Measurements from ENCODE around the gene KRT34.

KRT34 gene

GRCh38 chr17:41417127-41417526 is 35.0 kb upstream of the KRT34 start:
- Histone ChIP-seq H3K27ac (ENCODE audit: low read depth, low read length) (no peak overlapping the region), H3K36me3 (ENCODE audit: control insufficient read depth, insufficient read depth, low read length) (no peaks in the 10 kb centered on the region), H3K4me3 (ENCODE audit: low read length) (no peak overlapping the region), H3K9ac (ENCODE audit: low read length) (no peak overlapping the region), H3K27me3 (ENCODE audit: control insufficient read depth, insufficient read depth, low read length) (no peaks in the 10 kb centered on the region), H3K4me1 (ENCODE audit: control insufficient read depth, insufficient read depth, low read length) (peaks cover 8% of the 10 kb centered on the region)

- no peak overlapping the region for H3K27ac ChIP-seq (ENCODE audit: low read depth, low read length)
- H3K36me3 ChIP-seq (ENCODE audit: control insufficient read depth, insufficient read depth, low read length), result no peaks in the 10 kb centered on the region
- peaks cover 2% of the 10 kb centered on the region for H3K4me1 ChIP-seq (ENCODE audit: control insufficient read depth, insufficient read depth, low read length)
- no peaks in the 10 kb centered on the region for H3K27me3 ChIP-seq (ENCODE audit: control insufficient read depth, insufficient read depth, low read length)
- H3K4me3 ChIP-seq (ENCODE audit: low read length), result no peak overlapping the region
- no peak overlapping the region for H3K9ac ChIP-seq (ENCODE audit: low read length)
Measured at GRCh38 chr17:41416479-41416878, 34.4 kb upstream of the KRT34 start.

DNA sequence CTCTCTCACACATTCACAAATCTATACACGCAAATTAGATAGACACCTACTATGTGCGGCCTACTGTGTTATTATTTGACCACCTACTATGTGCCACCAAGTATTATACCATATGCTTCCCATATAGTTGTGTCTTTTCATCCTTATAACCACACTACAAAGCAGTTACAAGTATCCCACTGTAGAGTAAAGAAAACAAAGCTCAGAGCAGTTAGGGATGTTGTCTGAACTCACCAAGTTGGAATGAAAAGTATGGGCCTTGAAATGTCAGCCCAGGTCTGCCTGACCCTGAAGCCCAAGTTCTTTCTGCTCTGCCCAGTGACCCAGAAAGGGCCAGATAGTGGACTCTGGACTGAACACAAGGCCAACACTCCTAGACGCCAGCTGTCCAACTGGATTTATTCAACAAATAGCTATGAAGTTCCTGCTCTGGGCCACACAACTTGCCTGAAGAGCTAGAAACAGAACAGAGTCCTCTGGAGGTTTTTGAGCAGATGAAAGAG is 33.8 kb upstream of the KRT34 start:
- Histone ChIP-seq H3K36me3 (ENCODE audit: control insufficient read depth, insufficient read depth, low read length) (no peaks in the 10 kb centered on the region), H3K4me1 (ENCODE audit: control insufficient read depth, insufficient read depth, low read length) (no peaks in the 10 kb centered on the region), H3K27me3 (ENCODE audit: control insufficient read depth, insufficient read depth, low read length) (no peaks in the 10 kb centered on the region)

DNA sequence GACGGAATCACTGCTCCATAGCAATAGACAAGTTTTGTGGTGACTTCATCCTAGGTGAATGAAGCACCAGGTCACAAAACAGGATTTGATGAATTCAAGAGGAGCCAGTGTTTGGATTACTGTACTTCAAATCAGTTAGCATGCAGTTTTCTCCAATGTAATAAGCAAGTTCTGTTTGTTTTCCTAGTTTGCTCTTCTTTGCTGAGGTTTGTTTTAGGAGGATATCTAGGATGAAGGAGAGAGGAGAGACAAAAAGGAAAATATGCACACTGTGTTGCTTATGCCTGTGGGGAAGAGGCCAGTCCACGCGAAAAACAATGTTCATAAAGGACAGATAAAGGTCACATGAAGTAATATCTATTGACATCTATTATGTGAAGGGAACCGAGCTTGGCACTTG is 33.3 kb upstream of the KRT34 start:
- no peak overlapping the region for H3K27ac ChIP-seq (ENCODE audit: low read depth, low read length)
- H3K4me1 ChIP-seq (ENCODE audit: control insufficient read depth, insufficient read depth, low read length), result no peaks in the 10 kb centered on the region
- no peak overlapping the region for H3K4me3 ChIP-seq (ENCODE audit: low read length)
- no peaks in the 10 kb centered on the region for H3K36me3 ChIP-seq (ENCODE audit: control insufficient read depth, insufficient read depth, low read length)
- no peak overlapping the region for H3K9ac ChIP-seq (ENCODE audit: low read length)
- H3K27me3 ChIP-seq (ENCODE audit: control insufficient read depth, insufficient read depth, low read length), result no peaks in the 10 kb centered on the region

More for the DNA sequence above, 33.8 kb upstream of the KRT34 start:
- H3K4me3 ChIP-seq (ENCODE audit: low read length), result no peak overlapping the region
- no peak overlapping the region for H3K27ac ChIP-seq (ENCODE audit: low read depth, low read length)
- no peak overlapping the region for H3K9ac ChIP-seq (ENCODE audit: low read length)

GRCh38 chr17:41413982-41414381 is 31.9 kb upstream of the KRT34 start:
- Histone ChIP-seq H3K4me1 (ENCODE audit: control insufficient read depth, insufficient read depth, low read length) (no peaks in the 10 kb centered on the region), H3K9ac (ENCODE audit: low read length) (no peak overlapping the region), H3K27me3 (ENCODE audit: control insufficient read depth, insufficient read depth, low read length) (no peaks in the 10 kb centered on the region), H3K27ac (ENCODE audit: low read depth, low read length) (no peak overlapping the region), H3K4me3 (ENCODE audit: low read length) (no peak overlapping the region), H3K36me3 (ENCODE audit: control insufficient read depth, insufficient read depth, low read length) (no peaks in the 10 kb centered on the region)

GRCh38 chr17:41413353-41413957 is 31.3 kb upstream of the KRT34 start:
- no peak overlapping the region for H3K27ac ChIP-seq (ENCODE audit: low read depth, low read length)
- H3K27me3 ChIP-seq (ENCODE audit: control insufficient read depth, insufficient read depth, low read length), result no peaks in the 10 kb centered on the region
- H3K4me3 ChIP-seq (ENCODE audit: low read length), result no peak overlapping the region
- no peaks in the 10 kb centered on the region for H3K36me3 ChIP-seq (ENCODE audit: control insufficient read depth, insufficient read depth, low read length)
- H3K4me1 ChIP-seq (ENCODE audit: control insufficient read depth, insufficient read depth, low read length), result no peaks in the 10 kb centered on the region
- H3K9ac ChIP-seq (ENCODE audit: low read length), result no peak overlapping the region

DNA sequence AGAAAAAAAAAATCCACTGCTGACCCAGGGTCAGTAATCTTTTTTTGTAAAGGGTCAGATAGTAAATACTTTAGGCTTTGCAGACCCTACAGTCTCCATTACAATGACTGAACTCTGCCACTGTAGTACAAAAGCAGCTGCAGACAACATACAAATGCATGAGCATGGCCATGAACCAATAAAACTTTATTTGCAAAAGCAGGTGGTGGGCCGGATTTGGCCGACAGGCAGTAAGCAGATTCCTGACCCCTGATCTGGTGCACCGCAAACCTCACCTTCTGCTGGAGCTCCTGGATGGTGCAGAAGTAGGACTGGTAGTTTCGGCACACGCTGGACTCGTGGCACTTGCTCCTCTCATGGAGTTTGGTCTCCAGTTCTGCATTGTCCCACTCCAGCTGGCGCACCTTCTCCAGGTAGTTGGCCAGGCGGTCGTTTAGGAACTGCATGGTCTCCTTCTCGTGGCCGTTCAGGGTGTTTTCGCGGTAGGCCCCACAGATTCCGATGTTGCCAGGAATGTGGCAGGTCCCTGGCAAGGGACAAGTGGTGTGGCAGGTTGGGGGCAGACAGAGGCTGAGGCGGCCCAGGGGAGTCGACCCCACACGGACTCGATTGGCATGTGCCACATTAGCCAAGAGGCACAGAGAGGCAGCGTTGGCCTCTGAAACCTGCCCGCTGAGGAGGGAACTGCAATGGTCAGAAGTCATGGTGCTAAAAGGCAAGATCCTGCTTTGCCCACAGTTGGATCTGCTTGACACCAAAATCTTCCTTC is 29.1 kb upstream of the KRT34 start:
- no peak overlapping the region for H3K9ac ChIP-seq (ENCODE audit: low read length)
- H3K4me1 ChIP-seq (ENCODE audit: control insufficient read depth, insufficient read depth, low read length), result no peaks in the 10 kb centered on the region

GRCh38 chr17:41407226-41407625 is 25.1 kb upstream of the KRT34 start:
- no peak overlapping the region for H3K9ac ChIP-seq (ENCODE audit: low read length)
- H3K4me1 ChIP-seq (ENCODE audit: control insufficient read depth, insufficient read depth, low read length), result no peaks in the 10 kb centered on the region
- no peaks in the 10 kb centered on the region for H3K27me3 ChIP-seq (ENCODE audit: control insufficient read depth, insufficient read depth, low read length)
- H3K36me3 ChIP-seq (ENCODE audit: control insufficient read depth, insufficient read depth, low read length), result no peaks in the 10 kb centered on the region
- no peak overlapping the region for H3K4me3 ChIP-seq (ENCODE audit: low read length)
- H3K27ac ChIP-seq (ENCODE audit: low read depth, low read length), result no peak overlapping the region

More for the DNA sequence above, 29.1 kb upstream of the KRT34 start:
- no peak overlapping the region for H3K27ac ChIP-seq (ENCODE audit: low read depth, low read length)
- H3K27me3 ChIP-seq (ENCODE audit: control insufficient read depth, insufficient read depth, low read length), result no peaks in the 10 kb centered on the region
- no peak overlapping the region for H3K4me3 ChIP-seq (ENCODE audit: low read length)
- no peaks in the 10 kb centered on the region for H3K36me3 ChIP-seq (ENCODE audit: control insufficient read depth, insufficient read depth, low read length)

GRCh38 chr17:41406205-41406604 is 24.1 kb upstream of the KRT34 start:
- Histone ChIP-seq H3K36me3 (ENCODE audit: control insufficient read depth, insufficient read depth, low read length) (no peaks in the 10 kb centered on the region), H3K27me3 (ENCODE audit: control insufficient read depth, insufficient read depth, low read length) (no peaks in the 10 kb centered on the region), H3K9ac (ENCODE audit: low read length) (no peak overlapping the region), H3K4me1 (ENCODE audit: control insufficient read depth, insufficient read depth, low read length) (no peaks in the 10 kb centered on the region), H3K27ac (ENCODE audit: low read depth, low read length) (no peak overlapping the region), H3K4me3 (ENCODE audit: low read length) (no peak overlapping the region)

DNA sequence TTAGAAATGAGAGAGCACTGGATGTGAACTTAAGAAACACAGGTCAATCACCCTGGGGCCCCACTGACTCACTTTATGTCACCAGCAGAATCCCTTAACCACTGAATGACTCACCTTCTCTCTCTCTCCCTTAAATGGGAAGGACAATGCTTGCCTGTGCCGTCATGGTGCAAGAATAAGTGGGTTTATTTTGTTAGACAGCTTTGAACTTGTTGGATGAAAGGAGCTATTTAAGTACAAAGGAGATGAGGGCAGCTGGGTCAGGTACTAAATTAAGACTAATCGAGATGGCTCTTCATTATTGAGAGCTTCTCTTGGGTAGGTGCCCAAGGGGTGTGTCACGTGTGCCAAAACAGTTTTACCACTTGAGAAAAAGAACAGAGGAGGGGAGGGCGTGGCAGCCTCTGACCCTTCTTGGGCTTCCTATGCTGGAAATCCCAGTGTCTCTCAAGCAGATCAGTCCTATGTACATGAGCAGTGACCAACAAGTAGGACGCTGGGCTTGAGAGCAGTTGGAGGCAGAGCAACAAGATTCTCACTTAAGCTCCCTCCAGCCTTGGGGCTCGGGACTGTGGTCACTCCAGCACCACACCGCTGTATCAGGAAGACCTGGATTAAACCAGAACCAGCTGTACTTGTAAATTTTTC is 22.0 kb upstream of the KRT34 start:
- H3K4me3 ChIP-seq (ENCODE audit: low read length), result no peak overlapping the region
- no peaks in the 10 kb centered on the region for H3K4me1 ChIP-seq (ENCODE audit: control insufficient read depth, insufficient read depth, low read length)
- no peak overlapping the region for H3K27ac ChIP-seq (ENCODE audit: low read depth, low read length)
- no peak overlapping the region for H3K9ac ChIP-seq (ENCODE audit: low read length)
- no peaks in the 10 kb centered on the region for H3K27me3 ChIP-seq (ENCODE audit: control insufficient read depth, insufficient read depth, low read length)
- H3K36me3 ChIP-seq (ENCODE audit: control insufficient read depth, insufficient read depth, low read length), result no peaks in the 10 kb centered on the region

- Histone ChIP-seq H3K27me3 (ENCODE audit: control insufficient read depth, insufficient read depth, low read length) (no peaks in the 10 kb centered on the region), H3K4me1 (ENCODE audit: control insufficient read depth, insufficient read depth, low read length) (no peaks in the 10 kb centered on the region), H3K27ac (ENCODE audit: low read depth, low read length) (no peak overlapping the region), H3K36me3 (ENCODE audit: control insufficient read depth, insufficient read depth, low read length) (no peaks in the 10 kb centered on the region), H3K4me3 (ENCODE audit: low read length) (no peak overlapping the region), H3K9ac (ENCODE audit: low read length) (no peak overlapping the region)
Measured at GRCh38 chr17:41403404-41404023, 21.4 kb upstream of the KRT34 start.

DNA sequence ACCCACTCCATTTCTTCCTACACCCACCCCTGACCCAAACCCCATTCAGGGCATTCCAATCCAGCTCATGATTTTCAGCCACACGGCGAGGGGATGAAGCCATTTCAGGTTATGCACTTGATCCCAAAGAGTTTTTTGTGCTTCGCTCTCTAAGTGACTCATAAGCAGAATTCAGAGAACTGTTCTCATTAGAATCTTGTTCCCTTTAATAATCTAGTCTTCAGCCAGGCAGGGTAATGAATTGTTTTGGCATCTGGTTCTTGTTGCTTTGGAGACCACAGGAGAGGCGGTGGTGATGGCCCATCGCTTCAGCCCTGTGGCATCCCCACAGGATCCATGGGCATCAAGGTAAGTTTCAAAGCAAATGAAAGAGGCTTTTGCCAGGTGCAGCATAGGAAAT is 20.1 kb upstream of the KRT34 start:
- Histone ChIP-seq H3K27me3 (ENCODE audit: control insufficient read depth, insufficient read depth, low read length) (no peaks in the 10 kb centered on the region), H3K4me1 (ENCODE audit: control insufficient read depth, insufficient read depth, low read length) (no peaks in the 10 kb centered on the region), H3K36me3 (ENCODE audit: control insufficient read depth, insufficient read depth, low read length) (no peaks in the 10 kb centered on the region), H3K9ac (ENCODE audit: low read length) (no peak overlapping the region), H3K27ac (ENCODE audit: low read depth, low read length) (no peak overlapping the region), H3K4me3 (ENCODE audit: low read length) (no peak overlapping the region)

Measured in rectal smooth muscle tissue (tissue), 1 donor.